ENCODE measurements around the gene KMT2D. TPM values are rescaled to one million over a fixed set of nuclear protein-coding genes. Genes with fewer than 3 reads are reported as not detected.

Gene KMT2D, protein sequence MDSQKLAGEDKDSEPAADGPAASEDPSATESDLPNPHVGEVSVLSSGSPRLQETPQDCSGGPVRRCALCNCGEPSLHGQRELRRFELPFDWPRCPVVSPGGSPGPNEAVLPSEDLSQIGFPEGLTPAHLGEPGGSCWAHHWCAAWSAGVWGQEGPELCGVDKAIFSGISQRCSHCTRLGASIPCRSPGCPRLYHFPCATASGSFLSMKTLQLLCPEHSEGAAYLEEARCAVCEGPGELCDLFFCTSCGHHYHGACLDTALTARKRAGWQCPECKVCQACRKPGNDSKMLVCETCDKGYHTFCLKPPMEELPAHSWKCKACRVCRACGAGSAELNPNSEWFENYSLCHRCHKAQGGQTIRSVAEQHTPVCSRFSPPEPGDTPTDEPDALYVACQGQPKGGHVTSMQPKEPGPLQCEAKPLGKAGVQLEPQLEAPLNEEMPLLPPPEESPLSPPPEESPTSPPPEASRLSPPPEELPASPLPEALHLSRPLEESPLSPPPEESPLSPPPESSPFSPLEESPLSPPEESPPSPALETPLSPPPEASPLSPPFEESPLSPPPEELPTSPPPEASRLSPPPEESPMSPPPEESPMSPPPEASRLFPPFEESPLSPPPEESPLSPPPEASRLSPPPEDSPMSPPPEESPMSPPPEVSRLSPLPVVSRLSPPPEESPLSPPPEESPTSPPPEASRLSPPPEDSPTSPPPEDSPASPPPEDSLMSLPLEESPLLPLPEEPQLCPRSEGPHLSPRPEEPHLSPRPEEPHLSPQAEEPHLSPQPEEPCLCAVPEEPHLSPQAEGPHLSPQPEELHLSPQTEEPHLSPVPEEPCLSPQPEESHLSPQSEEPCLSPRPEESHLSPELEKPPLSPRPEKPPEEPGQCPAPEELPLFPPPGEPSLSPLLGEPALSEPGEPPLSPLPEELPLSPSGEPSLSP (N-terminal part only)
- total RNA-seq: 100 to 1,000 TPM; 118 to 123 TPM
- polyA plus RNA-seq (2013, experiment 1 of 2): 30.1 TPM
- polyA plus RNA-seq (2013, experiment 2 of 2): 36.6 TPM
- long read RNA-seq, experiment 1, partial matches to known transcripts: 1 of 13 reads
- long read RNA-seq, experiment 1, other reads (novel, unspliced or antisense): 12 of 13 reads
- long read RNA-seq, experiment 2, partial matches to known transcripts: 4 of 14 reads
- long read RNA-seq, experiment 2, other reads (novel, unspliced or antisense): 10 of 14 reads
- long read RNA-seq, experiment 3, partial matches to known transcripts: 2 of 3 reads
- long read RNA-seq, experiment 3, other reads (novel, unspliced or antisense): 1 of 3 reads
- long read RNA-seq, experiment 4: 0 reads

DNA sequence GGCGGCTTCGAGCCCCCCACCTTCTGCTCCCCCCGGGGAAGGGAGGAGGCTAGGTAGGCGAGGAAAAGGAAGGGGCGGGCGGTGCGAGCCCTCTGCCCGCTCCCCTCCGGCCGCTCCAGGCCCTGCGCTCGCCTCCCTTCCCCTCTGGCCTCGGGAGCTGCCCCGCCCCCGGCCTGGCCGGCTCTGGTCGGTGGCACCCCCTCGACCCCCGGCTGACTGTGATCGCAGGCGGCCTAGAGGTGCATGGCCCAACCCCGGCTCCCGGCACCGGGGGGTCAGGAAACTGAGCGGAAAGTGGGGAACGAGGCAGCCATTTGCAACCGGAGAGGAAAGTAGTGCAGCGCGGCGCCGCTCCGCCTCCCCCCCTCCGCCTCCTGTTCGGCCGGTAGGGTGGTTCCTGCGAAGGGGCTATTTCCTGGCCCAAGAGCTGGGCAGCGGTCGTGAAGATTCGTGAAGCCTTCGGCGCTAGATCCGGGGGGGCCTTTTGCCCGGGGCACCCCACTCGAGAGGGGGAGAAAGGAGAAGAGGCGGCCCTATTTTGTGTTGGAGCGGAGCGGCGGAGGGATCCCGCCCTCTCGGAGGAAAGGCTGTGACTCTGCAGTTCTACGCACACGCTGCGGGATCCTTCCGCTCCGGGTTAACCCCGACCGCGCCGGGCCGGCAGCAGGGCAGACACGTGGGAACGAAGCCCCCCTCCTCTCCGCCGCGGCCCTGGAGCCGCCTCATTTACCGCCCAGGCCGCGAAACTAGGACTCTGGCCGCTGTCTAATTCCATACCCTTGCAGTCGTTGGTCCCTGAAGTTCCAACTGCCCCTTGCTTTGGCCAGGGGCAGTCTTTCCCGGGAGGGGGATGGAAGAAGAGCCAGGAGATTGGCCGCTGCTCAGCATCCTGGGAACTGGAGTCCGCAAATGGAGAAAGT is at the start of gene KMT2D:
Gene KMT2D, minus strand, starts transcription at position 558 of the 920 bp plus-strand sequence. CDS start 5,470 bp downstream, outside the sequence.
- peak within 1 kb of the TSS; percentile 96 for H3K4me3 Mint-ChIP-seq
- TF ChIP-seq, protein P1, sequence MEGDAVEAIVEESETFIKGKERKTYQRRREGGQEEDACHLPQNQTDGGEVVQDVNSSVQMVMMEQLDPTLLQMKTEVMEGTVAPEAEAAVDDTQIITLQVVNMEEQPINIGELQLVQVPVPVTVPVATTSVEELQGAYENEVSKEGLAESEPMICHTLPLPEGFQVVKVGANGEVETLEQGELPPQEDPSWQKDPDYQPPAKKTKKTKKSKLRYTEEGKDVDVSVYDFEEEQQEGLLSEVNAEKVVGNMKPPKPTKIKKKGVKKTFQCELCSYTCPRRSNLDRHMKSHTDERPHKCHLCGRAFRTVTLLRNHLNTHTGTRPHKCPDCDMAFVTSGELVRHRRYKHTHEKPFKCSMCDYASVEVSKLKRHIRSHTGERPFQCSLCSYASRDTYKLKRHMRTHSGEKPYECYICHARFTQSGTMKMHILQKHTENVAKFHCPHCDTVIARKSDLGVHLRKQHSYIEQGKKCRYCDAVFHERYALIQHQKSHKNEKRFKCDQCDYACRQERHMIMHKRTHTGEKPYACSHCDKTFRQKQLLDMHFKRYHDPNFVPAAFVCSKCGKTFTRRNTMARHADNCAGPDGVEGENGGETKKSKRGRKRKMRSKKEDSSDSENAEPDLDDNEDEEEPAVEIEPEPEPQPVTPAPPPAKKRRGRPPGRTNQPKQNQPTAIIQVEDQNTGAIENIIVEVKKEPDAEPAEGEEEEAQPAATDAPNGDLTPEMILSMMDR (conservative IDR thresholded peaks at IDR 0.05): peak; percentile 60
- Histone ChIP-seq H3K9me3 (ENCODE audit: control insufficient read depth, low read length) (no peaks in the 10 kb centered on the region), H3K27ac (ENCODE audit: low read depth, low read length) (peak within 1 kb of the TSS; percentile 94), H3K9ac (ENCODE audit: extremely low read depth, low read length, poor library complexity, severe bottlenecking) (peak within 1 kb of the TSS; percentile 92), H3K27me3 (ENCODE audit: control insufficient read depth, insufficient read depth, low read length, poor library complexity, severe bottlenecking) (no peaks in the 10 kb centered on the region), H3K4me1 (ENCODE audit: control insufficient read depth, insufficient read depth, low read length) (peaks cover 4% of the 10 kb centered on the region), H3K36me3 (ENCODE audit: control insufficient read depth, insufficient read depth, low read length) (no peaks in the 10 kb centered on the region), H3K4me3 (ENCODE audit: low read length) (peak within 1 kb of the TSS; percentile 89)
- 0 to 1% methylated on average over 25 to 74 of the region's 74 CpGs for WGBS, 2 experiments (ENCODE audit: insufficient coverage in 1 of 2, insufficient read length in 1 of 2)
- peak within 1 kb of the TSS; percentile 99 for H3K27ac Mint-ChIP-seq
- peaks cover 42% of the 10 kb centered on the region for H3K4me1 Mint-ChIP-seq
- DNase-seq: peak; percentile 98
- peaks cover 5% of the 10 kb centered on the region for H3K36me3 Mint-ChIP-seq (ENCODE audit: low read depth)
- no peaks in the 10 kb centered on the region for H3K9me3 Mint-ChIP-seq
- no peaks in the 10 kb centered on the region for H3K27me3 Mint-ChIP-seq (ENCODE audit: insufficient read depth)

DNA sequence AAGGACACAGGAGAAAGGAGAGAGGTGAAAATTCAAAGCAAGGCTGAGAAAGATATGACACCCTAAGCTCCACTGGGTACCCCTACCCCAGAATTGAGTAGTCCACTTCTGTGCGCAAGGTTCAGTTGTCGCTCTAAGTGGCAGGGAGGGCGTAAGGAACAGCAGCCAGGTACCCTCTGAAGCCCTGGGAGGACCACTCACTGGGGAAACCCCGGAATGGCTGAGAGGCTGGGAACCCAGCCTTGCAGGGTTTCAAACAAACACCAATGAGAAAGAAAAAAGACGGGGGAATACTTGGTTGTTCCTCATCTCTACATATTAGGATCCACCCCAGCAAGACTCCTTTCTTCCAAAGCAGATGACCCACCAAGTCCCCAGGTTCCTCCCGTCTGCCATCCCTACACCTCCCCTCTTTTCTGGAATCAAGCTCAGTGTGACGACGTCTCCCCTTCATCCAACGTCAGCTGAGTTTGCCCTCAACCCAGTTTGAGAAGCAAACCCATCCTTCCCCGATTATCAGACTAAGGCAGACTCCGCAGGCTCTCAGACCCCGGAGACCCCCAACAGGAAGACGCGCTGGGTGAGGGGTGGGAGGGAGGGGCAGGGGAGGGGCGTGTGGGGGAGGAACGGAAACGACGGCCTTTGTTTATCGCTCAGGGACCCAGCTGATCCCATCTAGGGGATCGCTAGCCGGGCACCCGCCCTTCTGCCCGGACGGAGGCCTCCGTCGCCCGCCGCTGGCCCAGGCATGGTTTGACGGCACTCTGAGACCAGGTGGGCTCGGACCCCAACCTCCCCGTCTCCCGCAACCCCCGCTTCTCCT is 49.3 kb upstream of the KMT2D start:
- Histone ChIP-seq H3K27ac (ENCODE audit: low read depth, low read length) (peak overlapping the region; percentile 97), H3K4me1 (ENCODE audit: control insufficient read depth, insufficient read depth, low read length) (peaks cover 3% of the 10 kb centered on the region), H3K4me3 (ENCODE audit: low read length) (peak overlapping the region; percentile 93), H3K9me3 (ENCODE audit: control insufficient read depth, low read length) (peaks cover 19% of the 10 kb centered on the region), H3K36me3 (ENCODE audit: control insufficient read depth, insufficient read depth, low read length) (peaks cover 17% of the 10 kb centered on the region), H3K9ac (ENCODE audit: extremely low read depth, low read length, poor library complexity, severe bottlenecking) (peak overlapping the region; percentile 90), H3K27me3 (ENCODE audit: control insufficient read depth, insufficient read depth, low read length, poor library complexity, severe bottlenecking) (no peaks in the 10 kb centered on the region)
- TF ChIP-seq, protein P1 (conservative IDR thresholded peaks at IDR 0.05): no peak
- Mint-ChIP-seq H3K27ac (peak overlapping the region; percentile 95), H3K9me3 (peaks cover 26% of the 10 kb centered on the region), H3K4me3 (peak overlapping the region; percentile 95), H3K4me1 (peaks cover 18% of the 10 kb centered on the region), H3K27me3 (ENCODE audit: insufficient read depth) (peaks cover 2% of the 10 kb centered on the region), H3K36me3 (ENCODE audit: low read depth) (peaks cover 18% of the 10 kb centered on the region)
- DNase-seq: peak; percentile 83
- 7 to 20% methylated on average over 13 to 32 of the region's 33 CpGs for WGBS, 2 experiments (ENCODE audit: insufficient coverage in 1 of 2, insufficient read length in 1 of 2)
